ENCODE data around the gene CERS4. TPM values are rescaled to one million over a fixed set of nuclear protein-coding genes. Genes with fewer than 3 reads are reported as not detected.

The CERS4 gene
- total RNA-seq, result 10 to 100 TPM; 21.2 to 21.8 TPM

DNA sequence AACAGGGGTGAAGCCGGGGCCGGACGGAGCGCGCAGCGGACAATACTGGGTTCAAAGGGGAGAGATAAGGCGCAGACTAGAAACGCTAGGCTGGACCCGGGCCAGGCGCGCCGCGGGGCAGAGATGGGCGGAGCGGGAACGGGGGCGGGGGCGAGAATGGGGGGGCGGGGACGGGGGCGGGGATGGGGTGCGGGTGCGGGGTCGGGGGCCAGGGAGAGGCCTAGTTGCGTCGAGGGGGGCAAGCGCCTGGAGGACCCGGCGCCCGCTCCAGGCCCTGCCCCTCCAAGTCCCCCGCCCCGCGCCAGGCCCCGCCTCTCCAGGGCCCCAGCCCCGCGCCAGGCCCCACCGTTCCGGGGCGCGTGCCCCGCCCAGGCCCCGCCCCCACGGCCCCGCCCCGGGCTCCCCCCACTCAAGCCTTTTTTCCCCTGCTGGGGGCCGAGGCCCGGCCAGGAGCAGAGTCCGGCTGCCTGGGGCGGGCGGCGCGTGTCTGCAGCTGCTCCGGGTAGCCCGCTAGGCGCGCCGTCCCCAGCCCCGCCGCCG lies at the start of gene CERS4:
CERS4 (plus strand) TSS at position 449 of the 540 bp plus-strand sequence. CDS start 41,707 bp downstream, outside the sequence.
- no peaks in the 10 kb centered on the region for H3K27me3 Mint-ChIP-seq
- peaks cover 8% of the 10 kb centered on the region for H3K36me3 Mint-ChIP-seq (ENCODE audit: low read depth)
- H3K27ac Mint-ChIP-seq, result peak within 1 kb of the TSS; percentile 94
- peak within 1 kb of the TSS; percentile 83 for H3K4me3 Mint-ChIP-seq
- ChIA-PET CTCF (interaction anchor here (0.7 to 1.3 kb wide), 4 partner anchors 17 to 372 kb away, joined by 3 to 4 read pairs (median 4); no protein-coding TSS in a partner anchor), POLR2A (interaction anchor here (0.9 to 1.6 kb wide), 3 partner anchors 10 to 265 kb away, joined by 3 to 6 read pairs (median 5); partner anchors contain the start of gene TIMM44)
- H3K9me3 Mint-ChIP-seq (ENCODE audit: low read depth), result no peaks in the 10 kb centered on the region
- H3K4me1 Mint-ChIP-seq, result peaks cover 24% of the 10 kb centered on the region
- DNase-seq (peak; percentile 89), ATAC-seq (peak; percentile 83)
- intact Hi-C loops (cut with DNase I, micrococcal nuclease), result loop anchor here in 1 of 2 experiments (1.0 to 2.0 kb wide), 9 partner anchors 15 to 383 kb away; partner anchors contain the start of genes NDUFA7, RAB11B, RPS28 and SNAPC2

GRCh38 chr19:8161135-8161646 lies 48.0 kb upstream of the CERS4 start:
- H3K9me3 Mint-ChIP-seq (ENCODE audit: low read depth), result no peaks in the 10 kb centered on the region
- H3K4me1 Mint-ChIP-seq, result peaks cover 4% of the 10 kb centered on the region
- H3K27ac Mint-ChIP-seq, result no peak overlapping the region
- DNase-seq (peak; percentile 55), ATAC-seq (peak; percentile 93)
- POLR2A ChIA-PET, result no interaction called here
- peaks cover 4% of the 10 kb centered on the region for H3K27me3 Mint-ChIP-seq
- CTCF ChIA-PET, result interaction anchor here (1.5 kb wide), 1 partner anchor 92 kb away, joined by 4 read pairs; no protein-coding TSS in a partner anchor
- no peaks in the 10 kb centered on the region for H3K36me3 Mint-ChIP-seq (ENCODE audit: low read depth)
- intact Hi-C loops (cut with DNase I, micrococcal nuclease), result loop anchor here in 1 of 2 experiments (10.0 kb wide), 1 partner anchor 54 kb away; no protein-coding TSS in a partner anchor
- no peak overlapping the region for H3K4me3 Mint-ChIP-seq

DNA sequence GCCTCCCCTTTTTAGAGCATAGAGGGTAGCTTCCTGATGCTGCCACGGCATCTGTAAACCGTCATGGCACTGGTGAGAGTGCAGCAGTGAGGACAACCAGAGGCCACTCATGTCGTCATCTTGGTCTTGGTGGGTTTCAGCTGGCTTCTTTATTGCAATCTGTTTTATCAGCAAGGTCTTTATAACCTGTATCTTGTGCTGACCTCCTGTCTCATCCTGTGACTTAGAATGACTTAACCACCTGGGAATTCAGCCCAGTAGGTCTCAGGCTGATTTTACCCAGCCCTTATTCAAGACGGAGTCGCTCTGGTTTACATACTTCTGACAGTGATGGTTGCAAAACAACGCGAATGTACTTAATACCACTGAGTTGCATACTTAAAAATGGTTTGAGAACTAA lies 45.4 kb upstream of the CERS4 start:
- ChIA-PET CTCF (no interaction called here), POLR2A (no interaction called here)
- DNase-seq, result no peak
- Mint-ChIP-seq H3K36me3 (ENCODE audit: low read depth) (no peaks in the 10 kb centered on the region), H3K4me3 (no peak overlapping the region), H3K27me3 (no peaks in the 10 kb centered on the region), H3K4me1 (peaks cover 4% of the 10 kb centered on the region), H3K9me3 (ENCODE audit: low read depth) (no peaks in the 10 kb centered on the region), H3K27ac (no peak overlapping the region)
- intact Hi-C loops (cut with DNase I, micrococcal nuclease), result loop anchor here in 1 of 2 experiments (10.0 kb wide), 1 partner anchor 51 kb away; no protein-coding TSS in a partner anchor
- no peak for ATAC-seq

DNA sequence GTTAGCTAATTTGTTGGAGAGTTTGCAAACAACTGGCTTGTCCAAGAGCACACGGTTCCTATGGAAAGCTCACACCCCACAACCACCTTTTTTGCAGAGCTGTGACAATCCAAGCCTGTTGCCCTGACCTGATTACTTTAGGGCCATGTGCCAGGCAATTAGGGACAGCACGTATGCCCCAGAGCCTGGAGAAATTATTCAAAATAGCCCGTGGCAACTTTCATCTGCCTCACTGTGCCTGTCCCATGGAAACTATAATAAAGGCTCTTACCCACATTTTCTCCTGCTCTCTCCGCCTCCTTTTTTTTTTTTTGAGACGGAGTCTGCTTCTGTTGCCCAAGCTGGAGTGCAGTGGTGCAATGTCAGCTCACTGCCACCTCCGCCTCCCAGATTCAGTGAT lies 41.2 kb upstream of the CERS4 start:
- H3K4me1 Mint-ChIP-seq, result no peaks in the 10 kb centered on the region
- ChIA-PET CTCF (interaction anchor here (1.3 kb wide), 1 partner anchor 9 kb away, joined by 4 read pairs; no protein-coding TSS in a partner anchor), POLR2A (interaction anchor here (0.6 kb wide), 1 partner anchor 45 kb away, joined by 5 read pairs; no protein-coding TSS in a partner anchor)
- ATAC-seq (no peak), DNase-seq (no peak)
- no peak overlapping the region for H3K4me3 Mint-ChIP-seq
- H3K9me3 Mint-ChIP-seq (ENCODE audit: low read depth), result no peaks in the 10 kb centered on the region
- intact Hi-C loops (cut with DNase I, micrococcal nuclease), result loop anchor here in 1 of 2 experiments (10.0 kb wide), 1 partner anchor 47 kb away; no protein-coding TSS in a partner anchor
- no peak overlapping the region for H3K27ac Mint-ChIP-seq
- no peaks in the 10 kb centered on the region for H3K36me3 Mint-ChIP-seq (ENCODE audit: low read depth)
- no peaks in the 10 kb centered on the region for H3K27me3 Mint-ChIP-seq

GRCh38 chr19:8168537-8168936 lies 40.6 kb upstream of the CERS4 start:
- H3K27me3 Mint-ChIP-seq, result no peaks in the 10 kb centered on the region
- POLR2A ChIA-PET, result interaction anchor here (0.6 kb wide), 1 partner anchor 45 kb away, joined by 5 read pairs; no protein-coding TSS in a partner anchor
- no peak overlapping the region for H3K4me3 Mint-ChIP-seq
- CTCF ChIA-PET, result no interaction called here
- H3K9me3 Mint-ChIP-seq (ENCODE audit: low read depth), result no peaks in the 10 kb centered on the region
- no peaks in the 10 kb centered on the region for H3K4me1 Mint-ChIP-seq
- DNase-seq, result no peak
- ATAC-seq, result no peak
- intact Hi-C loops (cut with DNase I, micrococcal nuclease), result loop anchor here in 1 of 2 experiments (10.0 kb wide), 1 partner anchor 46 kb away; no protein-coding TSS in a partner anchor
- no peaks in the 10 kb centered on the region for H3K36me3 Mint-ChIP-seq (ENCODE audit: low read depth)
- no peak overlapping the region for H3K27ac Mint-ChIP-seq

- ChIA-PET CTCF (interaction anchor here (1.2 kb wide), 1 partner anchor 16 kb away, joined by 3 read pairs; no protein-coding TSS in a partner anchor), POLR2A (no interaction called here)
- Mint-ChIP-seq H3K9me3 (ENCODE audit: low read depth) (no peaks in the 10 kb centered on the region), H3K4me3 (no peak overlapping the region), H3K27me3 (no peaks in the 10 kb centered on the region), H3K27ac (no peak overlapping the region), H3K36me3 (ENCODE audit: low read depth) (no peaks in the 10 kb centered on the region), H3K4me1 (no peaks in the 10 kb centered on the region)
- ATAC-seq (no peak), DNase-seq (no peak)
- intact Hi-C loops (cut with DNase I, micrococcal nuclease), result no loop called here
These were observed 34.5 kb upstream of the CERS4 start for GRCh38 chr19:8174706-8175105.

DNA sequence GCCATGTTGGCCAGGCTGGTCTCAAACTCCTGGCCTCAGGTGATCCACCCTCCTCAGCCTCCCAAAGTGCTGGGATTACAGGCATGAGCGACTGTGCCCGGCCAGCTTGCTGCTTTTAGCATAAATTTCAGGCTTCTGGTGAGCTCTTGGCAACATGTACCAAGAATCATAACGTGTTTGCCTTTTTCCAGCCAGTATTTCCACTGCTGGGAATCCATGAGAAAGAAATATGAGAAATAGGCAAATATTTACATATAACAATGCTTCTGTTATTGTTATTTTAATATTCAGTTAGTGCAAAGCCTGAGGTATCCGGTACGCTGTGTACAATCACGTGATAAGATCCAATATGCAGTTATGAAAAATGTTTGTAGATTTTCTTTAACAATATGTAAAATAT lies 29.2 kb upstream of the CERS4 start:
- Mint-ChIP-seq H3K27me3 (no peaks in the 10 kb centered on the region), H3K4me3 (no peak overlapping the region), H3K9me3 (ENCODE audit: low read depth) (no peaks in the 10 kb centered on the region), H3K27ac (no peak overlapping the region), H3K36me3 (ENCODE audit: low read depth) (no peaks in the 10 kb centered on the region), H3K4me1 (peaks cover 9% of the 10 kb centered on the region)
- intact Hi-C loops (cut with DNase I, micrococcal nuclease), result loop anchor here in 1 of 2 experiments (2.0 kb wide), 1 partner anchor 29 kb away; the partner anchor contains the start of gene CERS4
- DNase-seq (no peak), ATAC-seq (no peak)
- POLR2A ChIA-PET, result no interaction called here
- CTCF ChIA-PET, result interaction anchor here (0.7 kb wide), 1 partner anchor 216 kb away, joined by 3 read pairs; no protein-coding TSS in a partner anchor

DNA sequence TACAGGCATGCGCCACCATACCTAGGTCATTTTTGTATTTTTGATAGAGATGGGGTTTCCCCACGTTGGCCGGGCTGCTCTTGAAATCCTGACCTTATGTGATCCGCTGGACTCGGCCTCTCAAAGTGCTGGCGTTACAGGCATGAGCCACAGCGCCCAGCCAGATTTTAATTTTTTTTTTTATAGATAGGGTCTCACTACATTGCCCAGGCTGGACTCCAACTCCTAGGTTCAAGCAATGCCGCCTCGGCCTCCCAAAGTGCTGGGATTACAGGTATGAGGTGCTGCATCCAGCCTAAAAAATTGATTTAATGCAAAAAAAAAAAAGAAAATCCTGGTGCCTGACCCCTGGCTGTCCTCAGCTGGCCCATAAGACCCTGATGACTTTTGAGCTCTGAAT lies 24.9 kb upstream of the CERS4 start:
- ATAC-seq (no peak), DNase-seq (no peak)
- ChIA-PET CTCF (interaction anchor here (0.8 kb wide), 1 partner anchor 63 kb away, joined by 4 read pairs; no protein-coding TSS in a partner anchor), POLR2A (no interaction called here)
- H3K27ac Mint-ChIP-seq, result no peak overlapping the region
- intact Hi-C loops (cut with DNase I, micrococcal nuclease), result no loop called here
- H3K36me3 Mint-ChIP-seq (ENCODE audit: low read depth), result no peaks in the 10 kb centered on the region
- H3K9me3 Mint-ChIP-seq (ENCODE audit: low read depth), result no peaks in the 10 kb centered on the region
- H3K27me3 Mint-ChIP-seq, result no peaks in the 10 kb centered on the region
- peaks cover 16% of the 10 kb centered on the region for H3K4me1 Mint-ChIP-seq
- H3K4me3 Mint-ChIP-seq, result no peak overlapping the region

DNA sequence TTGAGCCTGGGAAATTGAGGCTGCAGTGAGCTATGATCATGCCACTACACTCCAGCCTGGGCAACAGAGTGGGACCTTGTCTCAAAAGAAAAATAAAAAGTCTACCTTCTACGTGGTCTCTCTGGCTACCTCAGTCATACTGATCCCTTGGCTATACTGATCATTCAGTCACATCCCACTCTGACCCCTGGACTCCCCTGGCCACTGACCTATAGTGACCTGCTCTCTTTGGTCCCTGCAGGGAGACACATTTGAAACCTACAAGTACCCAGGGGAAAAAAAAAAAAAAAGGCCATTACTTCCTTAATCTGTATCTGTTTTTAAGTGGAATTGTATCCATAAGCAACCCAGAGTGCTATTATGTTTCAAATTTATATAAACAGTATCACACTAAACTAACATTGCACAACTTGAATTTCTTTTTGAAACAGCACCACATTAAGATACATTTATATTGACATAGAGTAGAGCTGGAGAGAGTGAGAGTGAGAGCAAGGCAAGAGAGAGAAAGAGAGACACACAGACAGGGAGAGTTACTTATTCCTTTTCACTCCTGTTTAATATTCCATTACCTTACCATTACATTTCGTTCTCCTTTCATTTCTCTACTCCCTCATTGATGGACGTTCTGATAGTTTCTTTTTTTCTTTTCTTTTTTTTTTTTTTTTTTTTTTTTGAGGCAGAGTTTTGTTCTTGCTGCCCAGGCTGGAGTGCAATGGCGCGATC lies 23.7 kb upstream of the CERS4 start:
- Mint-ChIP-seq H3K4me3 (no peak overlapping the region), H3K9me3 (ENCODE audit: low read depth) (no peaks in the 10 kb centered on the region), H3K27me3 (no peaks in the 10 kb centered on the region), H3K27ac (no peak overlapping the region), H3K4me1 (peaks cover 16% of the 10 kb centered on the region), H3K36me3 (ENCODE audit: low read depth) (no peaks in the 10 kb centered on the region)
- CTCF ChIA-PET, result interaction anchor here (0.6 to 0.8 kb wide), 2 partner anchors 62 to 84 kb away, joined by 4 read pairs; no protein-coding TSS in a partner anchor
- no peak for ATAC-seq
- DNase-seq, result no peak
- POLR2A ChIA-PET, result no interaction called here
- intact Hi-C loops (cut with DNase I, micrococcal nuclease), result no loop called here

- ChIA-PET CTCF (interaction anchor here (1.1 kb wide), 1 partner anchor 9 kb away, joined by 3 read pairs; no protein-coding TSS in a partner anchor), POLR2A (no interaction called here)
- H3K36me3 Mint-ChIP-seq (ENCODE audit: low read depth), result no peaks in the 10 kb centered on the region
- H3K27me3 Mint-ChIP-seq, result no peaks in the 10 kb centered on the region
- H3K27ac Mint-ChIP-seq, result peak overlapping the region; percentile 92
- ATAC-seq, result no peak
- peaks cover 48% of the 10 kb centered on the region for H3K4me1 Mint-ChIP-seq
- intact Hi-C loops (cut with DNase I, micrococcal nuclease), result no loop called here
- H3K4me3 Mint-ChIP-seq, result no peak overlapping the region
- no peak for DNase-seq
- no peaks in the 10 kb centered on the region for H3K9me3 Mint-ChIP-seq (ENCODE audit: low read depth)
These were observed 16.8 kb upstream of the CERS4 start for GRCh38 chr19:8192221-8192820.
